Measurements from ENCODE around the gene ADM2. TPM values are rescaled to one million over a fixed set of nuclear protein-coding genes. Genes with fewer than 3 reads are reported as not detected.

Gene ADM2
- total RNA-seq, 1 donor from 2014 or later: 37.6 TPM

DNA sequence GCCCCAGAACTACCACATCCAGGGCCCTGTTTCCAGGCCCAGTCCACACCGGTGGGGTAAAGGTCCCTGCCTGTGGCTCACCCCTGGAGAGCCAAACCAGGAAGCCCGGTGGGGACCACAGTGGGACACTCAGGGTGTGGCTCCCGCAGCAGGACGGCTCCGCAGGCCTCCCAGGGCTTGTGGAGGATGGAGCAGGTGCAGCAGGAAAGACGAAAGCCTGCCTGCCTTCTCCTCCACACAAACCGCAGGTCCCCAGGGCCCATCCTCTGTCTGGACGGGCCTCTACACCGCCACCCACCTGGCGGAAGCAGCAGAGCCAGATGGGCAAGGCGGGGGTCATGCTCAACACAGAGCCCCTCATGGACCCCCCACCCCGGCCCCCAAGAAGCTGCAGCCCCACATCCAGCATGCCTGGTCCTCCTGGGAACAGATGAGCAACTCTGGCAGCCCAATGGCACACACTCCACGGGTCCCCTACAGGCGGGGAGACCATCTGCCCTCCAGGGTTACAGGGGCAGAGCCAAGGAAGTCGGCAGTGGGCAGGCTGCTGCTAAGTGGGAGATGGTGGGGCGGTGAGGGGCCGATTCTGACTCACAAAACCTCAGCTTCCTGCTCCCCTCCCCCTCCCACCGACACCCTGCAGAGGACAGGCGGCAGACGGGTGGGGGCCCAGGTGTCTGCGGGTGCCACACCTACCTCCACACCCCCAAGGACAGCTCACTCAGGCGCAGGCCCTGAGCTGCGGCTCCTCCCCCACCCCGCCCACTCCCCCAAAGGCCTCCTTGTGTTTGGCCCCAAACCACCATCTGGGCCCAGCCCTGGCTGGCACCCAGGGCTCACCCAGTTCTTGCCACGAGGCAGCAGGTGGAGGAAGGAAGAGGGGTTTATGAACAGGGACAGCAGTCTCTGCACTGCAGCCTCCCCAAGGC lies 11.7 kb upstream of the ADM2 start:
- no peaks in the 10 kb centered on the region for H3K36me3 Mint-ChIP-seq (ENCODE audit: unreplicated experiment)
- H3K4me3 Mint-ChIP-seq (ENCODE audit: unreplicated experiment): no peak overlapping the region
- H3K9me3 Mint-ChIP-seq (ENCODE audit: unreplicated experiment): peaks cover 9% of the 10 kb centered on the region
- peaks cover 22% of the 10 kb centered on the region for H3K4me1 Mint-ChIP-seq (ENCODE audit: low read depth, unreplicated experiment)
- no peak overlapping the region for H3K27ac Mint-ChIP-seq (ENCODE audit: unreplicated experiment)
- peak; percentile 63 for DNase-seq
- TF ChIP-seq, protein P1, sequence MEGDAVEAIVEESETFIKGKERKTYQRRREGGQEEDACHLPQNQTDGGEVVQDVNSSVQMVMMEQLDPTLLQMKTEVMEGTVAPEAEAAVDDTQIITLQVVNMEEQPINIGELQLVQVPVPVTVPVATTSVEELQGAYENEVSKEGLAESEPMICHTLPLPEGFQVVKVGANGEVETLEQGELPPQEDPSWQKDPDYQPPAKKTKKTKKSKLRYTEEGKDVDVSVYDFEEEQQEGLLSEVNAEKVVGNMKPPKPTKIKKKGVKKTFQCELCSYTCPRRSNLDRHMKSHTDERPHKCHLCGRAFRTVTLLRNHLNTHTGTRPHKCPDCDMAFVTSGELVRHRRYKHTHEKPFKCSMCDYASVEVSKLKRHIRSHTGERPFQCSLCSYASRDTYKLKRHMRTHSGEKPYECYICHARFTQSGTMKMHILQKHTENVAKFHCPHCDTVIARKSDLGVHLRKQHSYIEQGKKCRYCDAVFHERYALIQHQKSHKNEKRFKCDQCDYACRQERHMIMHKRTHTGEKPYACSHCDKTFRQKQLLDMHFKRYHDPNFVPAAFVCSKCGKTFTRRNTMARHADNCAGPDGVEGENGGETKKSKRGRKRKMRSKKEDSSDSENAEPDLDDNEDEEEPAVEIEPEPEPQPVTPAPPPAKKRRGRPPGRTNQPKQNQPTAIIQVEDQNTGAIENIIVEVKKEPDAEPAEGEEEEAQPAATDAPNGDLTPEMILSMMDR (IDR thresholded peaks at IDR 0.05; ENCODE audit: partially characterized antibody, unreplicated experiment): no peak
- H3K27me3 Mint-ChIP-seq (ENCODE audit: unreplicated experiment): peaks cover 13% of the 10 kb centered on the region

DNA sequence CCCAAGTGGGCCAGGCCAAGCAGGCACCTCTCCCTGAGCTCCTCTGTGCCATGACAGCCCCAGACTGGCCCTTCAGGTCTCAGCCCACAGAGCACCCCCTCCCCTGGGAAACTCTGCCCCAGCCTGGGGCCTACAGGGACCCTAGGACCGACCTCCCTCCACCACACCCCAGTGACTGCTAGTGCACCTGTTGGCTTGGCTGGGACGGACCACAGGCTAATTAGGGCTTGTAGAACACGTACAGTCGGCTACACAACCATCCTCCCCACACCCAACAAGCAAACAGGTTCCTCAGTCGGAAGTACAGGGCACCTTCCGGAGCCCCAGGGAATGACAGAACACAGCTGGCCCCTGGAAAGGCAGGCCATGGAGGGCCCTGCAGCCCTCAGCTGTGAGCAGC lies 10.9 kb upstream of the ADM2 start:
- no peaks in the 10 kb centered on the region for H3K36me3 Mint-ChIP-seq (ENCODE audit: unreplicated experiment)
- H3K4me3 Mint-ChIP-seq (ENCODE audit: unreplicated experiment): peak overlapping the region; percentile 38
- peaks cover 14% of the 10 kb centered on the region for H3K27me3 Mint-ChIP-seq (ENCODE audit: unreplicated experiment)
- TF ChIP-seq, protein P1 (IDR thresholded peaks at IDR 0.05; ENCODE audit: partially characterized antibody, unreplicated experiment): no peak
- H3K4me1 Mint-ChIP-seq (ENCODE audit: low read depth, unreplicated experiment): peaks cover 25% of the 10 kb centered on the region
- peaks cover 9% of the 10 kb centered on the region for H3K9me3 Mint-ChIP-seq (ENCODE audit: unreplicated experiment)
- DNase-seq: no peak
- H3K27ac Mint-ChIP-seq (ENCODE audit: unreplicated experiment): peak overlapping the region; percentile 66

GRCh38 chr22:50471197-50471847 lies 10.0 kb upstream of the ADM2 start:
- DNase-seq: no peak
- peaks cover 13% of the 10 kb centered on the region for H3K9me3 Mint-ChIP-seq (ENCODE audit: unreplicated experiment)

DNA sequence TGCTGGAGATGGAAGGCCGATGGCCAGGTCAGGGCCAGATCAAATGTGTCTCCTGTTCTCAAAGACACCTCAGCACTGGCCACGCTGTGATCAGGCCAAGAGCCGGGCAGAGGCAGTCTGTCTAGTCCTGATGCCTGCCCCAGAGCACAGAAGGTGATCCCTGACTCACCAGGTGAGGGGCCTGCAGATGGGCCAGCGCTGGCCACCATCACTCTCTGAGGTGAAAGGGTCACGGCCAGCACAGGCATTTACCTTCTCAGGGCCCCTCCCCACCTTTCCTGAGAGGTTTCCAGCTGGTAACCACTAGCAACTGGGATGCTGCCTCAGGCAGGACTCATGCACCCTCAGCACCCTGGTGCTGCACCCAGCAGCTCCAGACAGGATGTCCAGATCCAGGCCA lies 9.4 kb upstream of the ADM2 start:
- H3K36me3 Mint-ChIP-seq (ENCODE audit: unreplicated experiment): no peaks in the 10 kb centered on the region
- H3K4me1 Mint-ChIP-seq (ENCODE audit: low read depth, unreplicated experiment): peaks cover 31% of the 10 kb centered on the region
- H3K4me3 Mint-ChIP-seq (ENCODE audit: unreplicated experiment): peak overlapping the region; percentile 65
- no peak for DNase-seq
- peaks cover 14% of the 10 kb centered on the region for H3K27me3 Mint-ChIP-seq (ENCODE audit: unreplicated experiment)
- TF ChIP-seq, protein P1 (IDR thresholded peaks at IDR 0.05; ENCODE audit: partially characterized antibody, unreplicated experiment): no peak
- H3K27ac Mint-ChIP-seq (ENCODE audit: unreplicated experiment): peak overlapping the region; percentile 22
- peaks cover 13% of the 10 kb centered on the region for H3K9me3 Mint-ChIP-seq (ENCODE audit: unreplicated experiment)

More at GRCh38 chr22:50471197-50471847, 10.0 kb upstream of the ADM2 start:
- TF ChIP-seq, protein P1 (IDR thresholded peaks at IDR 0.05; ENCODE audit: partially characterized antibody, unreplicated experiment): no peak
- Mint-ChIP-seq H3K27me3 (ENCODE audit: unreplicated experiment) (peaks cover 15% of the 10 kb centered on the region), H3K36me3 (ENCODE audit: unreplicated experiment) (no peaks in the 10 kb centered on the region), H3K4me3 (ENCODE audit: unreplicated experiment) (no peak overlapping the region), H3K4me1 (ENCODE audit: low read depth, unreplicated experiment) (peaks cover 26% of the 10 kb centered on the region), H3K27ac (ENCODE audit: unreplicated experiment) (peak overlapping the region; percentile 22)

All from glutamatergic neuron (in vitro differentiated cells).